ENCODE results near the gene PKNOX2. TPM values are rescaled to one million over a fixed set of nuclear protein-coding genes. Genes with fewer than 3 reads are reported as not detected.

PKNOX2 gene
- total RNA-seq, 1 donor from 2014 or later = 2.6 TPM

- no peak for DNase-seq (ENCODE audit: low spot score)
Observed at GRCh38 chr11:125463590-125464269, 299.2 kb downstream of the PKNOX2 start.

- no peak for DNase-seq (ENCODE audit: low spot score)
Observed at GRCh38 chr11:125464270-125464662, 299.7 kb downstream of the PKNOX2 start.

- no peak for DNase-seq (ENCODE audit: low spot score)
Observed at GRCh38 chr11:125464666-125465065, 300.1 kb downstream of the PKNOX2 start.

- no peak for DNase-seq (ENCODE audit: low spot score)
Observed at GRCh38 chr11:125465255-125465654, 300.7 kb downstream of the PKNOX2 start.

GRCh38 chr11:125465701-125466100 lies 301.1 kb downstream of the PKNOX2 start:
- DNase-seq (ENCODE audit: low spot score) = no peak

GRCh38 chr11:125468025-125468424 lies 303.5 kb downstream of the PKNOX2 start:
- no peak for DNase-seq (ENCODE audit: low spot score)

GRCh38 chr11:125468852-125469251 lies 304.3 kb downstream of the PKNOX2 start:
- no peak for DNase-seq (ENCODE audit: low spot score)

- DNase-seq (ENCODE audit: low spot score) = no peak
Observed at GRCh38 chr11:125470355-125470754, 305.8 kb downstream of the PKNOX2 start.

GRCh38 chr11:125476721-125477120 lies 312.2 kb downstream of the PKNOX2 start:
- DNase-seq (ENCODE audit: low spot score) = no peak

- no peak for DNase-seq (ENCODE audit: low spot score)
Observed at GRCh38 chr11:125479137-125479536, 314.6 kb downstream of the PKNOX2 start.

- DNase-seq (ENCODE audit: low spot score) = no peak
Observed at GRCh38 chr11:125481531-125481930, 317.0 kb downstream of the PKNOX2 start.

Other genes starting within 250 kb of the PKNOX2 start
- not detected for gene HEPN1, start 245.5 kb upstream of the PKNOX2 start, total RNA-seq
- gene HEPACAM, start 228.7 kb upstream of the PKNOX2 start, total RNA-seq = 33.4 TPM
- 0.93 TPM for gene CCDC15, start 210.5 kb upstream of the PKNOX2 start, total RNA-seq
- gene SLC37A2, start 101.4 kb upstream of the PKNOX2 start, total RNA-seq = 17.5 TPM
- gene TMEM218, start 53.1 kb upstream of the PKNOX2 start, total RNA-seq = 24.6 TPM